IMR-90 (cell line): Measurements from ENCODE around the gene DNAH6. TPM values are rescaled to one million over a fixed set of nuclear protein-coding genes. Genes with fewer than 3 reads are reported as not detected.

Experiments used
- ATAC-seq: fragments of 200-7000 bp; cut with Tn5 transposase; 2 replicates; pipeline ENCODE4 v1.9.1; 2020; ENCODE audit warnings: low read depth, mild to moderate bottlenecking, moderate library complexity
- BruUV-seq: library from RNA; stranded (reverse); fragments of 400-500 nt; replicated peaks from 2 replicates; lab custom pipeline; 2021; lab: Mats Ljungman, UMichigan
- CTCF ChIA-PET: fragments of 300-600 bp; formaldehyde crosslinking; extraction: SDS; loops from one replicate; lab custom pipeline; 2021; ENCODE audit warnings: antibody characterized with exemption; lab: Yijun Ruan, JAX
- POLR2A ChIA-PET: fragments of 300-600 bp; sonication (Branson Sonifier 250); formaldehyde crosslinking; loops from one replicate; lab custom pipeline; 2022; ENCODE audit warnings: antibody characterized with exemption; ENCODE audit not compliant: unreplicated experiment; lab: Charles Lee
- DNase-seq: peaks from one replicate; pipeline ENCODE4 v3.0.0; 2013
- H2AFZ ChIP-seq: replicated peaks from 2 replicates; pipeline ENCODE3; 2013; ENCODE audit warnings: low read length, mild to moderate bottlenecking; ENCODE audit not compliant: poor library complexity
- H2AK5ac ChIP-seq: 2 replicates; pipeline ENCODE4 v1.6.1; 2013; ENCODE audit warnings: low read depth, low read length, inconsistent platforms
- H2AK9ac ChIP-seq: replicated peaks from 2 replicates; pipeline ENCODE3; 2013; ENCODE audit warnings: mild to moderate bottlenecking, low read depth, low read length, moderate library complexity; ENCODE audit not compliant: poor library complexity
- H2BK120ac ChIP-seq: 2 replicates; pipeline ENCODE4 v1.6.1; 2013; ENCODE audit warnings: low read depth, low read length, inconsistent platforms
- H2BK15ac ChIP-seq: 3 replicates; pipeline ENCODE4 v1.6.1; 2013; ENCODE audit warnings: low read depth, low read length, inconsistent platforms
- H2BK20ac ChIP-seq: 2 replicates; pipeline ENCODE4 v1.6.1; 2013; ENCODE audit warnings: low read depth, mild to moderate bottlenecking, inconsistent platforms, low read length, moderate library complexity
- H2BK5ac ChIP-seq: 2 replicates; pipeline ENCODE4 v1.6.1; 2013; ENCODE audit warnings: mild to moderate bottlenecking, low read depth, low read length, inconsistent platforms; ENCODE audit not compliant: poor library complexity, severe bottlenecking
- H3K14ac ChIP-seq: replicated peaks from 2 replicates; pipeline ENCODE4 v1.6.1; 2013; ENCODE audit warnings: low read depth, low read length, inconsistent platforms
- H3K18ac ChIP-seq: 2 replicates; pipeline ENCODE4 v1.6.1; 2013; ENCODE audit warnings: low read depth, low read length, control low read depth
- H3K23ac ChIP-seq: 2 replicates; pipeline ENCODE4 v1.6.1; 2013; ENCODE audit warnings: low read depth, low read length, inconsistent platforms
- H3K27ac ChIP-seq: 2 replicates; pipeline ENCODE4 v1.5.1; 2013; ENCODE audit warnings: mild to moderate bottlenecking, control low read depth, low read length; ENCODE audit not compliant: insufficient read depth
- H3K27me3 ChIP-seq: 2 replicates; pipeline ENCODE4 v1.6.1; 2013; ENCODE audit warnings: low read length; ENCODE audit not compliant: control insufficient read depth, insufficient read depth
- H3K36me3 ChIP-seq: 2 replicates; pipeline ENCODE4 v1.6.1; 2013; ENCODE audit warnings: low read length, mixed read lengths; ENCODE audit not compliant: control insufficient read depth, insufficient read depth
- H3K4ac ChIP-seq: 2 replicates; pipeline ENCODE4 v1.6.1; 2013; ENCODE audit warnings: low read depth, low read length, inconsistent platforms
- H3K4me1 ChIP-seq: 2 replicates; pipeline ENCODE4 v1.6.1; 2013; ENCODE audit warnings: low read length, mixed read lengths; ENCODE audit not compliant: control insufficient read depth, insufficient read depth
- H3K4me2 ChIP-seq: 2 replicates; pipeline ENCODE4 v1.6.1; 2013; ENCODE audit warnings: low read depth, mild to moderate bottlenecking, control low read depth, low read length, moderate library complexity
- H3K4me3 ChIP-seq: 2 replicates; pipeline ENCODE4 v1.5.1; 2013; ENCODE audit warnings: low read depth, mild to moderate bottlenecking, control low read depth, low read length, moderate library complexity; ENCODE audit not compliant: insufficient read depth
- H3K56ac ChIP-seq: 2 replicates; pipeline ENCODE4 v1.6.1; 2013; ENCODE audit warnings: low read length, inconsistent platforms; ENCODE audit not compliant: insufficient read depth; ENCODE audit errors: extremely low read depth
- H3K79me1 ChIP-seq, 2 experiments: 2 replicates each; pipeline ENCODE4 v1.6.1; 2013; ENCODE audit warnings: low read length in 2 of 2, inconsistent platforms in 1 of 2, low read depth in 1 of 2
- H3K9ac ChIP-seq: 2 replicates; pipeline ENCODE4 v1.6.1; 2013; ENCODE audit warnings: low read depth, low read length, control low read depth
- H3K9me1 ChIP-seq: 2 replicates; pipeline ENCODE4 v1.6.1; 2013; ENCODE audit warnings: low read length, inconsistent platforms; ENCODE audit not compliant: insufficient read depth
- H3K9me3 ChIP-seq: 2 replicates; pipeline ENCODE4 v1.6.1; 2013; ENCODE audit warnings: low read length; ENCODE audit not compliant: control insufficient read depth, insufficient read depth
- H4K20me1 ChIP-seq: 2 replicates; pipeline ENCODE4 v1.6.1; 2013; ENCODE audit warnings: low read length, inconsistent platforms; ENCODE audit not compliant: insufficient read depth
- H4K5ac ChIP-seq: 2 replicates; pipeline ENCODE4 v1.6.1; 2013; ENCODE audit warnings: mild to moderate bottlenecking, low read depth, low read length, control low read depth
- H4K8ac ChIP-seq, 2 experiments: 2 replicates each; pipeline ENCODE4 v1.6.1; 2013; ENCODE audit warnings: low read depth in 2 of 2, low read length in 2 of 2, control low read depth in 1 of 2, inconsistent platforms in 1 of 2
- H4K91ac ChIP-seq: 2 replicates; pipeline ENCODE4 v1.6.1; 2013; ENCODE audit warnings: low read depth, low read length, inconsistent platforms; ENCODE audit not compliant: insufficient read depth
- BHLHE40 ChIP-seq: fragments of 150-350 bp; IDR thresholded peaks from 2 replicates; pipeline ENCODE4 v1.6.1; 2016; ENCODE audit warnings: mild to moderate bottlenecking, low read depth, low read length
- CEBPB ChIP-seq: IDR thresholded peaks from 2 replicates; pipeline ENCODE4 v1.6.1; 2012; ENCODE audit warnings: low read depth, low read length, improper control_type of control experiment
- CHD1 ChIP-seq: IDR thresholded peaks from 2 replicates; pipeline ENCODE4 v1.6.1; 2012; ENCODE audit warnings: low read depth, low read length, improper control_type of control experiment
- CTCF ChIP-seq: conservative IDR thresholded peaks from 2 replicates; pipeline ENCODE4 v1.5.1; 2012; ENCODE audit warnings: mild to moderate bottlenecking, low read depth, low read length, improper control_type of control experiment
- ELK1 ChIP-seq: fragments of 150-350 bp; IDR thresholded peaks from 2 replicates; pipeline ENCODE4 v1.6.1; 2016; ENCODE audit warnings: low read depth, mild to moderate bottlenecking, low read length, moderate library complexity, borderline replicate concordance
- MAZ ChIP-seq: IDR thresholded peaks from 2 replicates; pipeline ENCODE4 v1.6.1; 2012; ENCODE audit warnings: low read depth, mild to moderate bottlenecking, low read length, improper control_type of control experiment, moderate library complexity, borderline replicate concordance
- MXI1 ChIP-seq: IDR thresholded peaks from 2 replicates; pipeline ENCODE4 v1.6.1; 2012; ENCODE audit warnings: low read depth, mild to moderate bottlenecking, low read length, moderate library complexity, borderline replicate concordance
- NFE2L2 ChIP-seq: fragments of 150-350 bp; IDR thresholded peaks from 2 replicates; pipeline ENCODE4 v1.6.1; 2016; ENCODE audit warnings: low read depth, mild to moderate bottlenecking, low read length
- RAD21 ChIP-seq: IDR thresholded peaks from 2 replicates; pipeline ENCODE4 v1.6.1; 2012; ENCODE audit warnings: low read length, improper control_type of control experiment
- RCOR1 ChIP-seq: IDR thresholded peaks from 2 replicates; pipeline ENCODE4 v1.6.1; 2012; ENCODE audit warnings: mild to moderate bottlenecking, low read length, improper control_type of control experiment; ENCODE audit not compliant: insufficient replicate concordance
- RFX5 ChIP-seq: IDR thresholded peaks from 2 replicates; pipeline ENCODE4 v1.8.0; 2012; ENCODE audit warnings: low read depth, mild to moderate bottlenecking, low read length, moderate library complexity
- WGBS, 2 experiments: methylation state at CpG; one replicate each; pipeline versions ENCODE4 v1.1.5 to v1.1.7; 2013; ENCODE audit warnings: missing lambda C conversion rate in 2 of 2; ENCODE audit not compliant: insufficient read length in 1 of 2; ENCODE audit errors: extremely low coverage in 2 of 2; 5-methylcytosine and 5-hydroxymethylcytosine counted together
- dilution Hi-C: fragments of 300-500 bp; cut with HindIII; formaldehyde crosslinking; loops from one replicate; pipeline ENCODE4 v1.14.3; 2018; ENCODE audit warnings: low sequenced_read_pairs; ENCODE audit not compliant: unreplicated experiment
- in situ Hi-C: fragments of 300-500 bp; cut with MboI; formaldehyde crosslinking; loops from 3 replicates; pipeline ENCODE4 v1.14.3; 2019; ENCODE audit warnings: low sequenced_read_pairs, inconsistent platforms, mixed read lengths
- intact Hi-C: fragments of 100-400 bp; cut with micrococcal nuclease; formaldehyde crosslinking; loops from 2 replicates; pipeline ENCODE4 v1.10.0; 2022
- polyA plus RNA-seq, 3 experiments: library from polyadenylated mRNA; depleted of rRNA; stranded (reverse); fragments of >200 nt; gene quantifications; 2 replicates each; pipeline ENCODE4 v1.2.3, GENCODE V29; 2012; ENCODE audit warnings: low replicate concordance in 1 of 3
- total RNA-seq: library from RNA; depleted of rRNA; stranded (reverse); fragments of >200 nt; gene quantifications from 2 replicates; pipeline ENCODE4 v1.2.3, GENCODE V29; 2012

Gene DNAH6
- total and polyA plus RNA-seq, 2 of the 4 experiments (the other 2 are of a cell fraction) = under 0.01 to 0.07 TPM

- H3K4me1 ChIP-seq = peaks cover 6% of the 10 kb centered on the region
- H2BK120ac ChIP-seq = no peak overlapping the region
- H2AFZ ChIP-seq = no peak overlapping the region
- no peak overlapping the region for H2AK5ac ChIP-seq
- H3K27me3 ChIP-seq = 0 out of 2 replicates have a peak, but pooled peaks cover 2% of the 10 kb centered on the region
- H2BK15ac ChIP-seq = no peak overlapping the region
- intact Hi-C loops = no loop called here
- H3K4me3 ChIP-seq = no peak overlapping the region
- H2BK5ac ChIP-seq = no peak overlapping the region
- no peak overlapping the region for H3K27ac ChIP-seq
- H3K4me2 ChIP-seq = no peak overlapping the region
- in situ Hi-C loops = no loop called here
- no peak overlapping the region for H2BK20ac ChIP-seq
- DNase-seq (no peak), ATAC-seq (no peak)
- no peak overlapping the region for H3K14ac ChIP-seq
- H3K9ac ChIP-seq = no peak overlapping the region
- no peak overlapping the region for H3K18ac ChIP-seq
- no peak overlapping the region for H3K56ac ChIP-seq
- peaks cover 3% of the 10 kb centered on the region; the same call in 1 of the 2 replicates for H3K9me1 ChIP-seq
- no TSS peak for BruUV-seq
- H3K9me3 ChIP-seq = no peaks in the 10 kb centered on the region
- dilution Hi-C loops = no loop called here
- no peaks in the 10 kb centered on the region for H4K20me1 ChIP-seq
- no peak overlapping the region for H2AK9ac ChIP-seq
- TF ChIP-seq MAZ = no peak
- no peak for TF ChIP-seq CEBPB
- TF ChIP-seq CTCF = no peak
- TF ChIP-seq BHLHE40 = no peak
- no peak for TF ChIP-seq RCOR1
- no peak for TF ChIP-seq RAD21
- TF ChIP-seq MXI1 = no peak
- no peak for TF ChIP-seq ELK1
- TF ChIP-seq NFE2L2 = no peak
- no peak for TF ChIP-seq RFX5
- TF ChIP-seq CHD1 = no peak
- no peak overlapping the region for H4K91ac ChIP-seq
- H3K36me3 ChIP-seq = no peaks in the 10 kb centered on the region
- ChIA-PET POLR2A (no interaction called here), CTCF (interaction anchor here (0.6 kb wide), 1 partner anchor 195 kb away, joined by 3 read pairs; no protein-coding TSS in a partner anchor)
- no peak overlapping the region for H4K8ac ChIP-seq
- H3K79me1 ChIP-seq = no peaks in the 10 kb centered on the region
- H3K23ac ChIP-seq = no peak overlapping the region
- H3K4ac ChIP-seq = no peak overlapping the region
- no CpG with 5 or more reads among the region's 1 CpG for WGBS, 2 experiments
- no peak overlapping the region for H4K5ac ChIP-seq
These were observed 201.0 kb downstream of the DNAH6 start for GRCh38 chr2:84717302-84717701.
